HEK293 (cell line): Measurements from ENCODE around the gene DOCK8.

Experiments used
- BCL11B ChIP-seq: fragments of 450-650 bp; formaldehyde crosslinking; IDR thresholded peaks from 2 replicates; pipeline ENCODE4 v1.5.1; 2016; ENCODE audit warnings: low read depth, missing biosample characterization, missing genetic modification characterization
- CTCF ChIP-seq: fragments of 450-650 bp; formaldehyde crosslinking; IDR thresholded peaks from 2 replicates; pipeline ENCODE4 v1.5.1; 2016; ENCODE audit warnings: missing biosample characterization, missing genetic modification characterization
- GLI2 ChIP-seq: fragments of 450-650 bp; formaldehyde crosslinking; IDR thresholded peaks from 2 replicates; pipeline ENCODE4; 2017; ENCODE audit warnings: missing biosample characterization, missing genetic modification characterization, low read depth, borderline replicate concordance
- KLF16 ChIP-seq: fragments of 450-650 bp; formaldehyde crosslinking; IDR thresholded peaks from 2 replicates; pipeline ENCODE4 v1.5.1; 2017; ENCODE audit warnings: missing biosample characterization, missing genetic modification characterization
- REST ChIP-seq: fragments of 450-650 bp; formaldehyde crosslinking; IDR thresholded peaks from 2 replicates; pipeline ENCODE4 v1.5.1; 2016; ENCODE audit warnings: missing biosample characterization, missing genetic modification characterization
- ZBTB20 ChIP-seq: fragments of 450-650 bp; formaldehyde crosslinking; IDR thresholded peaks from 2 replicates; pipeline ENCODE4 v1.5.1; 2016; ENCODE audit warnings: missing biosample characterization, missing genetic modification characterization
- ZNF114 ChIP-seq: fragments of 450-650 bp; formaldehyde crosslinking; IDR thresholded peaks from 2 replicates; pipeline ENCODE4 v1.5.0; 2017; ENCODE audit warnings: missing biosample characterization, missing genetic modification characterization
- ZNF133 ChIP-seq: fragments of 450-650 bp; formaldehyde crosslinking; IDR thresholded peaks from 2 replicates; pipeline ENCODE4 v1.5.1; 2016; ENCODE audit warnings: missing biosample characterization, missing genetic modification characterization
- ZNF239 ChIP-seq: fragments of 450-650 bp; formaldehyde crosslinking; IDR thresholded peaks from 2 replicates; pipeline ENCODE4 v1.5.1; 2016; ENCODE audit warnings: missing biosample characterization, missing genetic modification characterization
- ZNF26 ChIP-seq: fragments of 450-650 bp; formaldehyde crosslinking; IDR thresholded peaks from 2 replicates; pipeline ENCODE4 v1.5.1; 2016; ENCODE audit warnings: missing biosample characterization, missing genetic modification characterization

GRCh38 chr9:404234-404633 is 189.6 kb downstream of the DOCK8 start:
- no peak for TF ChIP-seq CTCF (tag by site-specific recombination)
- TF ChIP-seq ZNF133, result no peak
- no peak for TF ChIP-seq ZBTB20
- TF ChIP-seq KLF16 (tag by site-specific recombination), result no peak
- TF ChIP-seq ZNF26 (tag by site-specific recombination), result no peak
- TF ChIP-seq REST (tag by site-specific recombination), result no peak
- TF ChIP-seq GLI2, result no peak
- TF ChIP-seq ZNF114 (tag by site-specific recombination), result no peak
- no peak for TF ChIP-seq ZNF239 (tag by site-specific recombination)
- no peak for TF ChIP-seq BCL11B
